ENCODE data around the gene KCTD10.
"Not testable (repeated sequence)": the region's sequence is repeated elsewhere in the genome, so short reads cannot be mapped to it uniquely, and the experiment has no call there.

The KCTD10 gene

DNA sequence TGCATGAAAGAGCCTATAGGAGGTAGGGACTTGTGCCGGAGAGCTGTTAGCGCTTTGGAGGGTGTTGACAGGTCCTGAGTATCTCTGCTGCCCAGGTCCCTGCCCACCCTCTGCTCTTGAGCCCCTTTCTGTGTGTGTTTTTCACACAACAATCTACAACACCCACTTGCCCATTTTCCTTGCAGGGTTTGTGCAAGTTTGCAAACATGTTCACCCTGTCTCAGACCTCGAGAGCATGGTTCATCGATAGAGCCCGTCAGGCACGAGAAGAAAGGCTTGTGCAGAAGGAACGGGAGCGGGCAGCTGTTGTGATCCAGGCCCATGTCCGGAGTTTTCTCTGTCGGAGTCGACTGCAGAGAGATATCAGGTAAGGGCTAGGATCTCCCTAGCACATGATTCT lies 6.2 kb upstream of the KCTD10 start:
- 94 to 97% methylated on average over 11 of the region's 11 CpGs for WGBS, 2 experiments (ENCODE audit: insufficient coverage in 2 of 2)
- H3K27ac ChIP-seq (ENCODE audit: low read depth, low read length, severe bottlenecking), result no peak overlapping the region
- peaks cover 5% of the 10 kb centered on the region for H3K4me1 ChIP-seq (ENCODE audit: control insufficient read depth, insufficient read depth, low read length, poor library complexity, severe bottlenecking)
- peaks cover 56% of the 10 kb centered on the region for H3K36me3 ChIP-seq (ENCODE audit: control insufficient read depth, insufficient read depth, low read length)
- no peak overlapping the region for H3K4me3 ChIP-seq (ENCODE audit: extremely low read depth, insufficient read depth, low read length, poor library complexity, severe bottlenecking)
- no peaks in the 10 kb centered on the region for H3K9me3 ChIP-seq (ENCODE audit: control insufficient read depth, low read length)

DNA sequence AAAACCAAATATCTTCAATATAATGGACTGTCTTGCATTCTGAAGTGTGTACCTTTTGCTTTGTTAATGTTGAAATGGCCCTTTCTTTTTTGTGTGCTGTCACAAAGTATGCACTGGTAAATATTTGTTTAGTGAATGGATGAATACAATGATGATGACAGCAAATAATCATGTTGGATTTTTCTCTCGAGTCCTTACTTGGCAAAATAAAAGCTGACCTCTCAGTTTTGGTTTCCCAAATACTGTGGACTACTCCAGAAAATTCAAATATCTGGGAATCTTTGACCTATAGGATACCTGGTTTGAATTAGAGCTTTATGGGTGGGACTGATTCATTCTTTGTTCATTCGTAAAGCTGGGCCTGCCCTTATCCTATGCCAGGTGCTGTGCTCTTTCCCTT lies 5.8 kb upstream of the KCTD10 start:
- 100% methylated on average over 2 of the region's 2 CpGs; no CpG with 5 or more reads in 1 of the 2 experiments for WGBS, 2 experiments (ENCODE audit: insufficient coverage in 2 of 2)
- Histone ChIP-seq H3K4me3 (ENCODE audit: extremely low read depth, insufficient read depth, low read length, poor library complexity, severe bottlenecking) (no peak overlapping the region), H3K27ac (ENCODE audit: low read depth, low read length, severe bottlenecking) (no peak overlapping the region), H3K36me3 (ENCODE audit: control insufficient read depth, insufficient read depth, low read length) (peaks cover 51% of the 10 kb centered on the region), H3K9me3 (ENCODE audit: control insufficient read depth, low read length) (no peaks in the 10 kb centered on the region), H3K4me1 (ENCODE audit: control insufficient read depth, insufficient read depth, low read length, poor library complexity, severe bottlenecking) (peaks cover 6% of the 10 kb centered on the region)

DNA sequence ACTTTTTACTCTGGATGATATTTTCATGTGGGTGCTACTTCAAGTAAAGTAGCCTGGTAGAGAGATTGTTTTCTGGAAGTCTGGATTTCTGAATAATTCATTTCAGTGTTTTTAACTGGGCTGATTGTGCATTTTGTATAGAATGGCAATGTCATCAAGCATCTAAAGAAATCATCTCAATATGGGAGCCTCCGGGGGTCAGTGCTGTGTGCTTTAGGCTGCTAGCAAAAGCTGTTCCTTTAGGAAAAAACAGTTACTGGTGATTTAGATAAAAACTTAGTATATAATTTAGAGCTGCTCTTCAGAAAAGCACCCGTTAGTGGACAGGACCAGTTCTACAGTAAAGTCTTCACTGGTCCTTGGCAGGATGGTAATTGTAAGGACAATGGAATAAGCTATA lies 5.4 kb upstream of the KCTD10 start:
- Histone ChIP-seq H3K36me3 (ENCODE audit: control insufficient read depth, insufficient read depth, low read length) (peaks cover 47% of the 10 kb centered on the region), H3K27ac (ENCODE audit: low read depth, low read length, severe bottlenecking) (no peak overlapping the region), H3K4me3 (ENCODE audit: extremely low read depth, insufficient read depth, low read length, poor library complexity, severe bottlenecking) (no peak overlapping the region), H3K9me3 (ENCODE audit: control insufficient read depth, low read length) (no peaks in the 10 kb centered on the region), H3K4me1 (ENCODE audit: control insufficient read depth, insufficient read depth, low read length, poor library complexity, severe bottlenecking) (peaks cover 6% of the 10 kb centered on the region)
- WGBS, 2 experiments (ENCODE audit: insufficient coverage in 2 of 2), result 83% methylated on average over 1 of the region's 2 CpGs; no CpG with 5 or more reads in 1 of the 2 experiments

DNA sequence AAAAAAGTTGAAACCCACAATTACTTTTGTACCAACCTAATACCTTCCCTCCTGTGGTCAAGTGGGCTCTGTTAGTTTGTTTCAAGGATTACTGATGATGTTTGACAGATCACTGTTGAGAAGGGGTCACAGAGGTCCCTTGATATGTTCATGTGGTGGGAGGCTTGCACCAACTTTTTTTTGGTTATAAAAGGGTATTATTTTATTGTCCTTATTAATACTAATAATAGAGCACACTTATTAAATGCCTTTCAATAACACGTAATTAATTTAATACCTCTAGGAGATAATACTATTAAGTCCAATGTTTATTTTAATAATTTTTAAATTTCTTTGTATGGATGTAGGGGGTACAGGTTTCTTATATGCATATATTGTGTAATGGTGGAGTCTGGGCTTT lies 4.8 kb upstream of the KCTD10 start:
- WGBS, 2 experiments (ENCODE audit: insufficient coverage in 2 of 2), result no CpG with 5 or more reads among the region's 1 CpG
- Histone ChIP-seq H3K4me1 (ENCODE audit: control insufficient read depth, insufficient read depth, low read length, poor library complexity, severe bottlenecking) (peaks cover 6% of the 10 kb centered on the region), H3K9me3 (ENCODE audit: control insufficient read depth, low read length) (no peaks in the 10 kb centered on the region), H3K36me3 (ENCODE audit: control insufficient read depth, insufficient read depth, low read length) (peaks cover 41% of the 10 kb centered on the region), H3K4me3 (ENCODE audit: extremely low read depth, insufficient read depth, low read length, poor library complexity, severe bottlenecking) (no peak overlapping the region), H3K27ac (ENCODE audit: low read depth, low read length, severe bottlenecking) (no peak overlapping the region)

DNA sequence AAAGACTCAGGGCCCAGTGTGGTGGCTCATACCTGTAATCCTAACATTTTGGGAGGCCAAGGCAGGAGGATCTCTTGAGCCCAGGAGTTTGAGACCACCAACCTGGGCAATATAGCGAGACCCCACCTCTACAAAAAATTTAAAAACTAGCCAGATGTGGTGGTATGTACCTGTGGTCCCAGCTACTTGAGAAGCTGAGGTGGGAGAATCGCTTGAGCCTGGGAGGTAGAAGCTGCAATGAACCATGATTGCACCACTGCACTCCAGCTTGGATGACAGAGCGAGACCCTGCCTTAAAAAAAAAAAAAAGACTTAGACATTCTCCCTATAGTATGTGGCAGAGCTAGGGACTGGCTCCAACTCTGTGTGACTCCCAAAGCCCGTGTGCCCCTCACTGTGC lies 3.3 kb upstream of the KCTD10 start:
- no peak overlapping the region for H3K27ac ChIP-seq (ENCODE audit: low read depth, low read length, severe bottlenecking)
- peaks cover 27% of the 10 kb centered on the region for H3K36me3 ChIP-seq (ENCODE audit: control insufficient read depth, insufficient read depth, low read length)
- H3K4me1 ChIP-seq (ENCODE audit: control insufficient read depth, insufficient read depth, low read length, poor library complexity, severe bottlenecking), result peaks cover 11% of the 10 kb centered on the region
- H3K4me3 ChIP-seq (ENCODE audit: extremely low read depth, insufficient read depth, low read length, poor library complexity, severe bottlenecking), result no peak overlapping the region
- 90 to 100% methylated on average over 1 to 2 of the region's 4 CpGs for WGBS, 2 experiments (ENCODE audit: insufficient coverage in 2 of 2)
- H3K9me3 ChIP-seq (ENCODE audit: control insufficient read depth, low read length), result no peaks in the 10 kb centered on the region

DNA sequence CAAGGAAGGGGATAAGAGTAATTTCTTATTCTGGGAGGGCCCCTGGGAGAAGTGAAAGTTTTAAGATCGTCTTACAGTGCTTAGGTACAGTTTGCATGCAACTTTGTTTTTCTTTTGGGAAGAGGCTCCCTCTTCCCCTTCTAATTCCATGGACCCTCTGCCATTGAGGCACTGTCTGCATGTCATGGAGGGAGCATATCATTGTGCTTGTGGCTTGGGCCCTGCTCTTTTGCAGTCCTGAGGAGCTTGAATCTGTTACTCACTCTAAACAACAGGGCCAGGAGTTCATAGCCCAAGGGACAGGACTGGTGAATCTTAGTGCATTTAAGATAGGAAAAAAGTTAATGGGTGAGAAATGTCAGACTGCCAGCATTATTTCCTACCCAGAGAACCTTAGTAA lies 2.7 kb upstream of the KCTD10 start:
- H3K4me3 ChIP-seq (ENCODE audit: extremely low read depth, insufficient read depth, low read length, poor library complexity, severe bottlenecking), result no peak overlapping the region
- no peaks in the 10 kb centered on the region for H3K9me3 ChIP-seq (ENCODE audit: control insufficient read depth, low read length)
- no peak overlapping the region for H3K27ac ChIP-seq (ENCODE audit: low read depth, low read length, severe bottlenecking)
- peaks cover 17% of the 10 kb centered on the region for H3K4me1 ChIP-seq (ENCODE audit: control insufficient read depth, insufficient read depth, low read length, poor library complexity, severe bottlenecking)
- H3K36me3 ChIP-seq (ENCODE audit: control insufficient read depth, insufficient read depth, low read length), result peaks cover 27% of the 10 kb centered on the region
- 75% methylated on average over 1 of the region's 1 CpG; no CpG with 5 or more reads in 1 of the 2 experiments for WGBS, 2 experiments (ENCODE audit: insufficient coverage in 2 of 2)

DNA sequence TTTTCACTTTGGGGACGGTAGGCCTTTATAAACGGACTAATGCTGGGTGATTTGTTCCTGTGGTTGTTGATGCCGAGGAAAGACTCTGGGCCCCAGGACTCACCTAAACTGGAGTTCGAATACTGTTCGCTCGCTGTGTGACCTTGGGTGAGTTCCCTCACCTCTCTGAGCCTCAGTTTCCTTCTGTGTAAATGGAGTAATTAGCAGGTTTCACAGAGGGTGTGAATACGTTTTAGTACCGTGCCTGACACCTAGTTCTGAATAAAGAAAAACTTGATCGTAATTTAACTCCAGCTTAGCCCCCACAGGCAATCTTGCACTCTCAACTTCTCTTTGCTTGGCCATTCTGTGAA lies 839 bp upstream of the KCTD10 start:
- H3K36me3 ChIP-seq (ENCODE audit: control insufficient read depth, insufficient read depth, low read length), result peaks cover 28% of the 10 kb centered on the region
- peak overlapping the region; percentile 96 for H3K4me3 ChIP-seq (ENCODE audit: extremely low read depth, insufficient read depth, low read length, poor library complexity, severe bottlenecking)
- WGBS, 2 experiments (ENCODE audit: insufficient coverage in 2 of 2), result 4 to 8% methylated on average over 6 to 9 of the region's 9 CpGs
- peak overlapping the region; percentile 92 for H3K27ac ChIP-seq (ENCODE audit: low read depth, low read length, severe bottlenecking)
- peaks cover 34% of the 10 kb centered on the region for H3K4me1 ChIP-seq (ENCODE audit: control insufficient read depth, insufficient read depth, low read length, poor library complexity, severe bottlenecking)
- H3K9me3 ChIP-seq (ENCODE audit: control insufficient read depth, low read length), result no peaks in the 10 kb centered on the region

DNA sequence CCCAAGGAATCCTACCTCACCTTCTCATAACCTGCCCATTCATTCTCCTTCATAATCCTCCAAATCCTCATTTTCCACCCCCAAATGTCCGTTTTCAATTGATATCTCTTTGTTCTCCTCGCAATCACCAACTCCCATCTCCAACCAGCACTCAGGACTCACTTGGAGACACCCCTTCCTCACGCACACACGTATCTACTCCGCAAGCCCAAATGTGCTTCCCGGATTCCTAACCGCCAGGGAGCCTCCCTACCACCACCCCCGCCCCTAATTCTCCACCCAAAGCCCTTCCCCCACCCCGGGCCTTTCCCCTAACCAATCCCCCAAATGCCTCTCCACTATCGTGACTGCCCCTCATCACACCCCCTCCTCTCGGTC lies 304 bp downstream of the KCTD10 start:
- 0% methylated on average over 2 to 8 of the region's 11 CpGs for WGBS, 2 experiments (ENCODE audit: insufficient coverage in 2 of 2)
- Histone ChIP-seq H3K27ac (ENCODE audit: low read depth, low read length, severe bottlenecking) (peak overlapping the region; percentile 92), H3K4me1 (ENCODE audit: control insufficient read depth, insufficient read depth, low read length, poor library complexity, severe bottlenecking) (peaks cover 35% of the 10 kb centered on the region)

DNA sequence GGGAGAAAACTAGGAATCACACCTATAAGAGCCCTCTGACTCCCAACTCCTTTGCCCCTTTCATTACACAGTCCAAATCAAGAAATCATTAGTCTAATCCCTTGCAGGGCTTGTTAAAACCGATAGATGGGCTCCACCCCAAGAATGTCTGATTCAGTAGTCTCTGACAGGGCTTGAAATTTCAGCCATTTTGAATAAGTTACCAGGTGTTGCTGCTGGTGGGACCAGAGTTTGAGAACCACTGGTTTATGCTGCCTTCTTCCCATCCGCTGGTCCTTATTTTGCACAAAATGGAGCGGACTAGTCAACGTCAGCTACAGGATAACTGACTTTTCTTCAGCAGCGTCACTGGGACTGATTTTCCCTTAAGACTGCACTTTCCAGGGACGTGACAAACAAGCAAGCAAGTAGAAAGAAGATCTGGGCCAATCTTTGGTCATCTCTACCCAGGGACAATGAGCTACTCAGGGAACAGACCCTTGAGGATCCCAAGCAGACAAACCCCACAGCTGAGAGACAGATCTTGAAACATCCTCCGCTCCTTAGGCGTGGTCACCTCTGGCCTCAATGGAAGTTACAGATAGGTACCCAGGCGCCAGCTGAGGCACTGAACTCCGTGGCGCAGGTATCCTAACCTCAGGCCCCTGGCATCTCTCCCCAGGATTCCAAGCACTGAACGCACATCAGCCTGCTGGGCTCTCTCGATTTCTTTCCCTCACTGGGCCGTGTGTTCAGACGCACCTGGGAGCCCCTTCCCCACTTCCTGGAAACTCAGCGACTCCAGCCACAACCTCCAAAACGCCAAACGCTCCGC lies 900 bp downstream of the KCTD10 start:
- Histone ChIP-seq H3K9me3 (ENCODE audit: control insufficient read depth, low read length) (no peaks in the 10 kb centered on the region), H3K27ac (ENCODE audit: low read depth, low read length, severe bottlenecking) (peak overlapping the region; percentile 92), H3K36me3 (ENCODE audit: control insufficient read depth, insufficient read depth, low read length) (peaks cover 41% of the 10 kb centered on the region), H3K4me3 (ENCODE audit: extremely low read depth, insufficient read depth, low read length, poor library complexity, severe bottlenecking) (peak overlapping the region; percentile 96), H3K4me1 (ENCODE audit: control insufficient read depth, insufficient read depth, low read length, poor library complexity, severe bottlenecking) (peaks cover 35% of the 10 kb centered on the region)
- 18 to 22% methylated on average over 16 to 19 of the region's 19 CpGs for WGBS, 2 experiments (ENCODE audit: insufficient coverage in 2 of 2)

More for the DNA sequence above, 304 bp downstream of the KCTD10 start:
- Histone ChIP-seq H3K9me3 (ENCODE audit: control insufficient read depth, low read length) (no peaks in the 10 kb centered on the region), H3K4me3 (ENCODE audit: extremely low read depth, insufficient read depth, low read length, poor library complexity, severe bottlenecking) (peak overlapping the region; percentile 96), H3K36me3 (ENCODE audit: control insufficient read depth, insufficient read depth, low read length) (peaks cover 35% of the 10 kb centered on the region)

DNA sequence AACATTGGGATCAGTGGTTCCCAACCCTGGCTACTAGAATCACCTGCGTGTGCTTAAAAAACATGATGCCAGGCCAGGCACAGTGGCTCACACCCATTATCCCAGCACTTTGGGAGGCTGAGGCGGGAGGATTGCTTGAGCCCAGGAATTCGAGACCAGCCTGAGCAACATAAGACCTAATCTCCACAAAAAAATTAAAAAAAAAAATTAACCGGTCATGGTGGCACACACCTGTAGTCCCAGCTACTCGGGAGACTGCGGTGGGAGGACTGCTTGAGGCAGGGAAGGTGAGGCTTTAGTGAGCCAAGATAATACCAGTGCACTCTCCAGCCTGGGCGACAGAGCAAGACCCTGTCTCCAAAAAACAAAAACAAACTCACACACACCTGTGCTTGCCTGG lies 2.0 kb downstream of the KCTD10 start:
- 92 to 100% methylated on average over 3 to 4 of the region's 7 CpGs for WGBS, 2 experiments (ENCODE audit: insufficient coverage in 2 of 2)
- H3K4me1 ChIP-seq (ENCODE audit: control insufficient read depth, insufficient read depth, low read length, poor library complexity, severe bottlenecking), result peaks cover 35% of the 10 kb centered on the region
- H3K4me3 ChIP-seq (ENCODE audit: extremely low read depth, insufficient read depth, low read length, poor library complexity, severe bottlenecking), result peak overlapping the region; percentile 96
- peaks cover 52% of the 10 kb centered on the region for H3K36me3 ChIP-seq (ENCODE audit: control insufficient read depth, insufficient read depth, low read length)
- no peak overlapping the region for H3K27ac ChIP-seq (ENCODE audit: low read depth, low read length, severe bottlenecking)
- H3K9me3 ChIP-seq (ENCODE audit: control insufficient read depth, low read length), result no peaks in the 10 kb centered on the region

DNA sequence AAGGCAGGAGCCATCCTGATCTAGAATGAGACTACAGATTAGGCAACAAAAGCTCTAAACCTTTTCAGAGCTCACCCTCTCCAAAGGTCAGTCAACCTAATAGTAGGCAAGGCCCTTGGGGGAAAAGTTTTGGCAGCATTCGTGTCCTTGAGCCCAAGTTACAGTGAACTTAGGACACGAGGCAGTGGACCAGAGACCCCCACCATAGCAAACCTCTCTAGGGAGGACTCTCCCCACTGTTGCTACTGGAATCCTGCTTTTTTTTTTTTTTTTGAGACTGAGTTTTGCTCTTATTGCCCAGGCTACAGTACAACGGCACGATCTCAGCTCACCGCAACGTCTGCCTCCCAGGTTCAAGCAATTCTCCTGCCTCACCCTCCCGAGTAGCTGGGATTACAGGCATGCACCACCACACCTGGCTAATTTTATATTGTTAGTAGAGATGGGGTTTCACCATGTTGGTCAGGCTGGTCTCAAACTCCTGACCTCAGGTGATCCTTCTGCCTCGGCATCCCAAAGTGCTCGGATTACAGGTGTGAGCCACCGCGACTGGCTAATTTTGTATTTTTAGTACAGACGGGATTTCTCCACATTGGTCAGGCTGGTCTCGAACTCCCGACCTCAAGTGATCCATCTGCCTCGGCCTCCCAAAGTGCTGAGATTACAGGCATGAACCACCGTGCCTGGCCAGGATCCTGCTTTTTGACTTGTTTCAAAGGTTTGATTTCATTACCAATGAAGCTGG lies 3.4 kb downstream of the KCTD10 start:
- Histone ChIP-seq H3K4me1 (ENCODE audit: control insufficient read depth, insufficient read depth, low read length, poor library complexity, severe bottlenecking) (peaks cover 33% of the 10 kb centered on the region), H3K27ac (ENCODE audit: low read depth, low read length, severe bottlenecking) (peak overlapping the region; percentile 16), H3K36me3 (ENCODE audit: control insufficient read depth, insufficient read depth, low read length) (peaks cover 66% of the 10 kb centered on the region)
- H3K9me3 ChIP-seq (ENCODE audit: control insufficient read depth, low read length); H3K4me3 ChIP-seq (ENCODE audit: extremely low read depth, insufficient read depth, low read length, poor library complexity, severe bottlenecking): not testable (repeated sequence)
- WGBS, 2 experiments (ENCODE audit: insufficient coverage in 2 of 2), result 95 to 96% methylated on average over 13 to 15 of the region's 16 CpGs
